Kidney (tissue), 14 donors: ENCODE data around the gene OTX1. TPM values are rescaled to one million over a fixed set of nuclear protein-coding genes. Genes with fewer than 3 reads are reported as not detected.

Source experiments
- DNase-seq, 5 donors: peaks; one replicate each; pipeline ENCODE4 v3.0.0-alpha.2; 2013 to 2020
- FAIRE-seq: peaks from 2 replicates; lab custom pipeline; 2012; peaks lifted over from hg19 to GRCh38; lab: Jason Lieb, UNC
- H3K27ac ChIP-seq, 2 donors: one replicate each; pipeline ENCODE4 v1.7.0; 2013; ENCODE audit warnings: low read depth in 2 of 2, low read length in 2 of 2, inconsistent platforms in 1 of 2
- H3K27me3 ChIP-seq: one replicate; pipeline ENCODE4 v1.7.1; 2013; ENCODE audit warnings: low read length, inconsistent platforms; ENCODE audit not compliant: control insufficient read depth, insufficient read depth
- H3K36me3 ChIP-seq, 3 donors: one replicate each; pipeline versions ENCODE4 v1.7.0 to v1.7.1; 2013; ENCODE audit warnings: low read length in 3 of 3, control low read depth in 1 of 3, inconsistent platforms in 1 of 3; ENCODE audit not compliant: insufficient read depth in 3 of 3, control insufficient read depth in 2 of 3
- H3K4me1 ChIP-seq, 3 donors: one replicate each; pipeline versions ENCODE4 v1.7.0 to v1.7.1; 2013; ENCODE audit warnings: low read length in 3 of 3, inconsistent platforms in 1 of 3, low read depth in 1 of 3; ENCODE audit not compliant: control insufficient read depth in 2 of 3, insufficient read depth in 2 of 3
- H3K4me3 ChIP-seq, 3 donors: one replicate each; pipeline versions ENCODE4 v1.7.0 to v1.8.1; 2013; ENCODE audit warnings: low read length in 3 of 3, control low read depth in 1 of 3, inconsistent platforms in 1 of 3
- H3K9ac ChIP-seq, 3 donors: one replicate each; pipeline versions ENCODE4 v1.7.0 to v1.7.1; 2013; ENCODE audit warnings: low read length in 3 of 3, control low read depth in 1 of 3, inconsistent platforms in 1 of 3
- H3K9me3 ChIP-seq, 3 donors: one replicate each; pipeline versions ENCODE4 v1.7.0 to v1.7.1; 2013; ENCODE audit warnings: low read length in 3 of 3, control low read depth in 1 of 3, inconsistent platforms in 1 of 3; ENCODE audit not compliant: control insufficient read depth in 2 of 3, insufficient read depth in 1 of 3
- intact Hi-C: fragments of 100-400 bp; cut with DNase I; formaldehyde crosslinking; loops from one replicate; pipeline ENCODE4 v1.11.1; 2022
- polyA plus RNA-seq: library from polyadenylated mRNA; stranded (reverse); fragments of 350-450 nt; fragmentation: Illumina TruSeq; extraction: RNeasy Lipid Tissue Mini Kit (QIAGEN cat#74804); gene quantifications from one replicate; pipeline ENCODE4 v1.2.3, GENCODE V29; 2014; ENCODE audit warnings: low read depth, low replicate concordance; ENCODE audit not compliant: insufficient read depth
- total RNA-seq: library from RNA; stranded (reverse); fragmentation: NEBNext Ultra II Directional; extraction: Animal tissue kit (Norgen Biotek cat#: 25700); gene quantifications from one replicate; pipeline ENCODE4 v1.2.1, GENCODE V29; 2021
- TF ChIP-seq, protein P1 (sequence below): IDR thresholded peaks from 3 replicates; pipeline ENCODE4 v1.5.1; 2012; ENCODE audit warnings: mild to moderate bottlenecking, moderate library complexity, borderline replicate concordance; ENCODE audit not compliant: insufficient read depth; ENCODE audit errors: extremely low read depth
- donor health status: control.
- donor health status: control.
- donor health status: control.
- donor health status: control.
- donor health status: control.
- donor health status: DM: yes; HTN: yes; CAD: no.
- donor health status: Normal renal cell carcinoma (clear cell type).

The OTX1 gene
- total and polyA plus RNA-seq, 2 donors from 2014 or later = not detected

GRCh38 chr2:63092857-63093256 is 42.2 kb downstream of the OTX1 start:
- Histone ChIP-seq H3K27ac (no peak overlapping the region), H3K4me3 (no peak overlapping the region), H3K9ac (no peak overlapping the region), H3K9me3 (peaks cover 0 to 2% (median 0%) of the 10 kb centered on the region in 3 donors), H3K36me3 (no peaks in the 10 kb centered on the region), H3K4me1 (no peaks in the 10 kb centered on the region), H3K27me3 (no peaks in the 10 kb centered on the region)
- TF ChIP-seq, protein P1, sequence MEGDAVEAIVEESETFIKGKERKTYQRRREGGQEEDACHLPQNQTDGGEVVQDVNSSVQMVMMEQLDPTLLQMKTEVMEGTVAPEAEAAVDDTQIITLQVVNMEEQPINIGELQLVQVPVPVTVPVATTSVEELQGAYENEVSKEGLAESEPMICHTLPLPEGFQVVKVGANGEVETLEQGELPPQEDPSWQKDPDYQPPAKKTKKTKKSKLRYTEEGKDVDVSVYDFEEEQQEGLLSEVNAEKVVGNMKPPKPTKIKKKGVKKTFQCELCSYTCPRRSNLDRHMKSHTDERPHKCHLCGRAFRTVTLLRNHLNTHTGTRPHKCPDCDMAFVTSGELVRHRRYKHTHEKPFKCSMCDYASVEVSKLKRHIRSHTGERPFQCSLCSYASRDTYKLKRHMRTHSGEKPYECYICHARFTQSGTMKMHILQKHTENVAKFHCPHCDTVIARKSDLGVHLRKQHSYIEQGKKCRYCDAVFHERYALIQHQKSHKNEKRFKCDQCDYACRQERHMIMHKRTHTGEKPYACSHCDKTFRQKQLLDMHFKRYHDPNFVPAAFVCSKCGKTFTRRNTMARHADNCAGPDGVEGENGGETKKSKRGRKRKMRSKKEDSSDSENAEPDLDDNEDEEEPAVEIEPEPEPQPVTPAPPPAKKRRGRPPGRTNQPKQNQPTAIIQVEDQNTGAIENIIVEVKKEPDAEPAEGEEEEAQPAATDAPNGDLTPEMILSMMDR = no peak
- intact Hi-C loops = no loop called here
- DNase-seq (no peak), FAIRE-seq (no peak)

DNA sequence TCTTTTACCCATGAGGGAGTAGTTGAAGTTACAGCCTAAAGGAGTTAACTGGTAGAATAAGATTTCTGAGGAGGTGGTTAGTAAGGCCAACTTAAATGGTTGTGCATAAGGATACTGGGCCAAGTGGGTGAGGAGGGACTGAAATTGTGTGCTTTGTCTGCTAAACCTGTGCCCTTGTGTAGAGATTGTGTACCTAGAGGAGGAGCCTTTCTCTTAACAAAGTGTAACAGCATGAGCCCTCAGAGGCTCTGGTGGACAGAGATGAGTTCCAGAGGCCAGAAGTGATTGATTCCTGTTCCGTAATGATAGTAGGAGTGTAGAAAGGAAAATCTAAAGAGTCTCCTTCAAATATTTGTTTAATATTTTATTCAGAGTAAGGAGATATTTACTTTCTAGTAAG is 42.9 kb downstream of the OTX1 start:
- Histone ChIP-seq H3K36me3 (no peaks in the 10 kb centered on the region), H3K27ac (no peak overlapping the region), H3K27me3 (no peaks in the 10 kb centered on the region), H3K4me1 (no peaks in the 10 kb centered on the region), H3K4me3 (no peak overlapping the region), H3K9ac (no peak overlapping the region), H3K9me3 (peaks cover 0 to 2% (median 0%) of the 10 kb centered on the region in 3 donors)
- FAIRE-seq = no peak
- TF ChIP-seq, protein P1 = no peak
- intact Hi-C loops = no loop called here
- DNase-seq = no peak

DNA sequence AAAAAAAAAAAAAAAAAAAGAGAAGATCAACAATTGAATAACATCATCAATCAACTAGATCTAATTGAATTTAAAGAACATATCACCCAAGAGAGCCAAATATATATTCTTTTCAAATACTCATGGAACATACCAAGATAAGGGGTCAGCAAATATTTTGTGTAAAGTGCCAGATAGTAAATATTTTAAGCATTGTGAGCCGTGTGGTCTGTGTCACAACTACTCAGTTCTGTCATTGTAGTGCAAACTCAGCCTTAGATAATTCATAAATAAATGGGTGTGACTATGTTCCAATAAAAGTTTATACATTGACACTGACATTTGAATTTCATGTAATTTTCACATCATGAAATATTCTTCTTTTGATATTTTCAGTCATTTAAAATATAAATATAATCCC is 45.9 kb downstream of the OTX1 start:
- H3K4me1 ChIP-seq = no peaks in the 10 kb centered on the region
- H3K9ac ChIP-seq = no peak overlapping the region
- peaks cover 0 to 5% (median 2%) of the 10 kb centered on the region in 3 donors for H3K9me3 ChIP-seq
- no peak overlapping the region for H3K4me3 ChIP-seq
- H3K36me3 ChIP-seq = no peaks in the 10 kb centered on the region
- TF ChIP-seq, protein P1 = no peak
- no peak for DNase-seq
- FAIRE-seq = no peak
- intact Hi-C loops = no loop called here
- H3K27ac ChIP-seq = no peak overlapping the region
- H3K27me3 ChIP-seq = no peaks in the 10 kb centered on the region

DNA sequence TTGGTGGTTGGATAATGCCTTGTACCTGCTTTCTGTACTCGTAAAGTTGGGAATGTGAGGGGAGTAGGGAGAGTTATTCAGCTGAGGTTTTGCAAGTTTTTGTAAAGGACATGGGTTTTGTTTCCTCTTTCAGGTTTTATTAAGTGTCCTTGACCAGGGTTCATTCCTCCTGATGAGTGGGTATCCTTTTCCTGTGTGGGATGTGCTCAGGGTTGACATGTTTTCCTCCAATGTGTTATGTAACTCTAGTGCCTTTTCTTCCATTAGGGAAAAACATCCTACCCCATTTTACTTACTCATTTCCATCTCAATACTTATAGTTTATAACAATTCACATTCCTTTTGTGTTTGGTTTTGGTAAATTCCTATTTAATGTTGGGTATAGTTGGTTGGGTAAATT is 48.4 kb downstream of the OTX1 start:
- DNase-seq (no peak), FAIRE-seq (no peak)
- intact Hi-C loops = no loop called here
- no peaks in the 10 kb centered on the region for H3K4me1 ChIP-seq
- TF ChIP-seq, protein P1 = no peak
- H3K27ac ChIP-seq = no peak overlapping the region
- no peaks in the 10 kb centered on the region for H3K36me3 ChIP-seq
- no peaks in the 10 kb centered on the region for H3K27me3 ChIP-seq
- H3K9me3 ChIP-seq = peaks cover 0 to 16% (median 4%) of the 10 kb centered on the region in 3 donors
- H3K4me3 ChIP-seq = no peak overlapping the region
- no peak overlapping the region for H3K9ac ChIP-seq
